ENCODE results near the gene PRKN. TPM values are rescaled to one million over a fixed set of nuclear protein-coding genes. Genes with fewer than 3 reads are reported as not detected.

PRKN gene
- total and polyA plus RNA-seq, 2 donors (not counting 3 experiments of a cell fraction or from before 2014, with no cell fraction given) = 0.06 TPM; not detected in 1

- FAIRE-seq (no peak), DNase-seq (ENCODE audit: low read depth, low spot score) (no peak)
- Histone ChIP-seq H3K27ac (ENCODE audit: insufficient read depth, low read depth, low read length) (no peak overlapping the region), H3K9me1 (replicated peaks; ENCODE audit: control insufficient read depth, extremely low read depth, insufficient read depth, low read length) (no peaks in the 10 kb centered on the region), H3K79me2 (ENCODE audit: control insufficient read depth, insufficient read depth, low read length) (no peaks in the 10 kb centered on the region), H4K20me1 (replicated peaks; ENCODE audit: control insufficient read depth, extremely low read depth, insufficient read depth, low read length) (no peaks in the 10 kb centered on the region), H3K27me3 (ENCODE audit: control insufficient read depth in 2 of 2, insufficient read depth in 2 of 2, low read length in 2 of 2) (no peaks in the 10 kb centered on the region), H3K9me3 (replicated peaks; ENCODE audit: control insufficient read depth, insufficient read depth, low read length) (no peaks in the 10 kb centered on the region), H2AFZ (ENCODE audit: low read depth, low read length) (no peak overlapping the region), H3K4me3 (replicated peaks in 1 of 3; ENCODE audit: insufficient read depth in 1 of 3, low read depth in 1 of 3, low read length in 3 of 3) (no peak overlapping the region), H3K4me2 (ENCODE audit: insufficient read depth, low read length) (no peak overlapping the region), H3K9ac (replicated peaks; ENCODE audit: extremely low read depth, insufficient read depth, low read length) (no peak overlapping the region), H3K4me1 (ENCODE audit: control insufficient read depth, extremely low read depth, insufficient read depth, low read length) (no peaks in the 10 kb centered on the region), H3K36me3 (ENCODE audit: control insufficient read depth in 2 of 2, extremely low read depth in 1 of 2, insufficient read depth in 2 of 2, low read length in 2 of 2) (no peaks in the 10 kb centered on the region)
- TF ChIP-seq CTCF (IDR thresholded peaks at IDR 0.05; ENCODE audit: extremely low read depth in 1 of 2, insufficient read depth in 1 of 2, low read depth in 1 of 2, low read length in 2 of 2) (no peak), POLR2A (IDR thresholded peaks at IDR 0.05; ENCODE audit: low read depth, low read length) (no peak), EZH2 (IDR thresholded peaks at IDR 0.05; ENCODE audit: borderline replicate concordance, low read depth, low read length, severe bottlenecking) (no peak), POLR2AphosphoS5 (IDR thresholded peaks at IDR 0.05; ENCODE audit: insufficient read depth, low read depth, low read length) (no peak), FOS (IDR thresholded peaks at IDR 0.05; ENCODE audit: borderline replicate concordance, insufficient read depth, low read length) (no peak), MAX (IDR thresholded peaks at IDR 0.05; ENCODE audit: insufficient read depth, insufficient read length) (no peak), JUN (IDR thresholded peaks at IDR 0.05; ENCODE audit: borderline replicate concordance, insufficient read depth, insufficient read length, low read depth) (no peak), MYC (IDR thresholded peaks at IDR 0.05; ENCODE audit: low read depth, low read length) (no peak), GATA2 (IDR thresholded peaks at IDR 0.05; ENCODE audit: insufficient read depth, insufficient read length, low read depth, low read length) (no peak)
- CTCF ChIA-PET = interaction anchor here (1.1 kb wide), 1 partner anchor 124 kb away, joined by 3 read pairs; no protein-coding TSS in a partner anchor
- POLR2A ChIA-PET = no interaction called here
- intact Hi-C loops (cut with micrococcal nuclease) (no loop called here), dilution Hi-C loops (cut with MboI; ENCODE audit: extremely low pct_ligation_motif_present, low sequenced_read_pairs) (no loop called here)
- no TSS peak for BruUV-seq (replicated peaks)
Measured at GRCh38 chr6:161542346-161542980, 1185.1 kb downstream of the PRKN start.

Data from endothelial cell of umbilical vein (primary cell).